T-cell (primary cell): Measurements from ENCODE around the gene MYH11. TPM values are rescaled to one million over a fixed set of nuclear protein-coding genes. Genes with fewer than 3 reads are reported as not detected.

Source experiments
- total RNA-seq, 35 experiments: library from RNA in 6 of 35; stranded (reverse) in 6 of 35; fragments of 120-200 nt in 1 of 35; gene quantifications; one replicate each; pipeline versions ENCODE4 v1.2.1 to v1.2.4 and lab custom pipeline; 2013 to 2026

MYH11 gene
- total RNA-seq, 5 donors from 2014 or later (not counting 1 experiment from before 2014, with no cell fraction given) = 0.56 to 0.93 (median 0.66) TPM; not detected in 2

Other genes with a start within 250 kb of the MYH11 start
- 100 to 1,000 TPM; 151 to 180 (median 177) TPM for gene MARF1, start 213.9 kb downstream of the MYH11 start, total RNA-seq
- gene NDE1, start 206.8 kb downstream of the MYH11 start, total RNA-seq = 100 to 1,000 TPM in 4 of 5 donors, 10 to 100 TPM in 1; 90.8 to 110 (median 103) TPM
- gene CEP20, start 31.6 kb upstream of the MYH11 start, total RNA-seq = 10 to 100 TPM; 17.2 to 25.9 (median 25.2) TPM
- 10 to 100 TPM; 59.4 to 68.1 (median 63.0) TPM for gene ABCC1, start 92.6 kb upstream of the MYH11 start, total RNA-seq